Activated B cell treated with CpG ODN at 0.5 μM for 24 hours (primary cell): ENCODE results near the gene STAT2. TPM values are rescaled to one million over a fixed set of nuclear protein-coding genes. Genes with fewer than 3 reads are reported as not detected.
A peak's percentile ranks its signal among the peaks of the same experiment; 100 is the strongest.

Source experiments
- ATAC-seq: fragments of 200-7000 bp; cut with Tn5 transposase; one replicate; pipeline ENCODE4 v1.10.0; 2021; ENCODE audit warnings: low read depth, mild to moderate bottlenecking, moderate library complexity
- CTCF ChIA-PET: fragments of 350-600 bp; sonication (Branson Sonifier 250); formaldehyde crosslinking; loops from one replicate; lab custom pipeline; 2021; ENCODE audit warnings: antibody characterized with exemption; lab: Charles Lee
- POLR2A ChIA-PET: fragments of 350-600 bp; sonication (Branson Sonifier 250); formaldehyde crosslinking; loops from one replicate; lab custom pipeline; 2021; ENCODE audit warnings: antibody characterized with exemption; lab: Charles Lee
- DNase-seq: peaks from one replicate; pipeline ENCODE4 v3.0.0; 2022
- H3K27ac Mint-ChIP-seq: one replicate; pipeline ENCODE4 v1.8.0; 2020; ENCODE audit warnings: mixed read lengths
- H3K27me3 Mint-ChIP-seq: one replicate; pipeline ENCODE4 v1.8.0; 2021; ENCODE audit warnings: mixed read lengths
- H3K36me3 Mint-ChIP-seq: one replicate; pipeline ENCODE4 v1.8.0; 2021; ENCODE audit warnings: low read depth, mixed read lengths
- H3K4me1 Mint-ChIP-seq: one replicate; pipeline ENCODE4 v1.8.0; 2021; ENCODE audit warnings: mixed read lengths
- H3K4me3 Mint-ChIP-seq: one replicate; pipeline ENCODE4 v1.8.0; 2020; ENCODE audit warnings: mild to moderate bottlenecking, mixed read lengths
- H3K9me3 Mint-ChIP-seq: one replicate; pipeline ENCODE4 v1.8.0; 2020; ENCODE audit warnings: mixed read lengths
- CTCF ChIP-seq: fragments of 200-600 bp; IDR thresholded peaks from one replicate; pipeline ENCODE4 v1.8.0; 2022; ENCODE audit warnings: antibody characterized with exemption, mild to moderate bottlenecking
- intact Hi-C: fragments of 100-400 bp; cut with micrococcal nuclease; formaldehyde crosslinking; loops from one replicate; pipeline ENCODE4 v1.15.1; 2024
- total RNA-seq: library from RNA; stranded (reverse); gene quantifications from 2 replicates; pipeline ENCODE4 v1.2.3, GENCODE V29; 2022

The STAT2 gene
- total RNA-seq, 1 donor from 2014 or later: 177 TPM

GRCh38 chr12:56385873-56386272 lies 26.0 kb upstream of the STAT2 start:
- DNase-seq (no peak), ATAC-seq (no peak)
- Mint-ChIP-seq H3K4me1 (no peaks in the 10 kb centered on the region), H3K27me3 (no peaks in the 10 kb centered on the region), H3K4me3 (no peak overlapping the region), H3K36me3 (no peaks in the 10 kb centered on the region), H3K9me3 (no peaks in the 10 kb centered on the region), H3K27ac (no peak overlapping the region)
- ChIA-PET POLR2A (interaction anchor here (0.7 kb wide), 1 partner anchor 32 kb away, joined by 3 read pairs; no protein-coding TSS in a partner anchor), CTCF (no interaction called here)
- no peak for TF ChIP-seq CTCF
- intact Hi-C loops: no loop called here

GRCh38 chr12:56382611-56383010 lies 22.7 kb upstream of the STAT2 start:
- CTCF ChIA-PET: no interaction called here
- no peak overlapping the region for H3K27ac Mint-ChIP-seq
- H3K4me1 Mint-ChIP-seq: peaks cover 10% of the 10 kb centered on the region

GRCh38 chr12:56377989-56378316 lies 18.0 kb upstream of the STAT2 start:
- H3K27ac Mint-ChIP-seq: peak overlapping the region; percentile 94
- no peaks in the 10 kb centered on the region for H3K27me3 Mint-ChIP-seq
- no peaks in the 10 kb centered on the region for H3K36me3 Mint-ChIP-seq
- H3K9me3 Mint-ChIP-seq: no peaks in the 10 kb centered on the region
- no peak overlapping the region for H3K4me3 Mint-ChIP-seq
- no peak for DNase-seq
- intact Hi-C loops: loop anchor here (5.0 kb wide), 1 partner anchor 39 kb away; no protein-coding TSS in a partner anchor
- no peak for TF ChIP-seq CTCF
- CTCF ChIA-PET: interaction anchor here (1.5 kb wide), 1 partner anchor 18 kb away, joined by 6 read pairs; the partner anchor contains the start of gene STAT2
- POLR2A ChIA-PET: interaction anchor here (0.6 to 8.4 kb wide), 5 partner anchors 18 to 69 kb away, joined by 4 to 128 read pairs (median 8); partner anchors contain the start of genes CNPY2, IL23A and STAT2
- H3K4me1 Mint-ChIP-seq: peaks cover 50% of the 10 kb centered on the region
- ATAC-seq: no peak

More at GRCh38 chr12:56382611-56383010, 22.7 kb upstream of the STAT2 start:
- intact Hi-C loops: no loop called here
- Mint-ChIP-seq H3K27me3 (no peaks in the 10 kb centered on the region), H3K4me3 (no peak overlapping the region), H3K9me3 (no peaks in the 10 kb centered on the region), H3K36me3 (no peaks in the 10 kb centered on the region)
- no peak for ATAC-seq
- DNase-seq: no peak
- POLR2A ChIA-PET: interaction anchor here (0.6 kb wide), 1 partner anchor 37 kb away, joined by 4 read pairs; no protein-coding TSS in a partner anchor
- TF ChIP-seq CTCF: no peak

- ChIA-PET POLR2A (interaction anchor here (0.6 to 8.4 kb wide), 7 partner anchors 18 to 87 kb away, joined by 4 to 128 read pairs (median 8); partner anchors contain the start of genes CNPY2, IL23A, STAT2 and TIMELESS), CTCF (interaction anchor here (1.2 to 1.5 kb wide), 2 partner anchors 18 to 83 kb away, joined by 3 to 6 read pairs; partner anchors contain the start of gene STAT2)
- intact Hi-C loops: loop anchor here (5.0 kb wide), 1 partner anchor 40 kb away; no protein-coding TSS in a partner anchor
- H3K27ac Mint-ChIP-seq: peak overlapping the region; percentile 94
- ATAC-seq (no peak), DNase-seq (no peak)
- peaks cover 53% of the 10 kb centered on the region for H3K4me1 Mint-ChIP-seq
- H3K9me3 Mint-ChIP-seq: no peaks in the 10 kb centered on the region
- no peaks in the 10 kb centered on the region for H3K27me3 Mint-ChIP-seq
- no peak overlapping the region for H3K4me3 Mint-ChIP-seq
- H3K36me3 Mint-ChIP-seq: peaks cover 2% of the 10 kb centered on the region
- TF ChIP-seq CTCF: no peak
These were observed 17.5 kb upstream of the STAT2 start for GRCh38 chr12:56377310-56377988.
